GM06990 (cell line): ENCODE measurements around the gene PGK2.

Source experiments
- DNase-seq: peaks from one replicate; pipeline ENCODE4 v3.0.0-alpha.2; 2011; ENCODE audit not compliant: insufficient read length; ENCODE audit errors: extremely low read depth
- H3K27me3 ChIP-seq: replicated peaks from 2 replicates; pipeline ENCODE4 v1.6.0; 2011; ENCODE audit warnings: low read length; ENCODE audit not compliant: control insufficient read depth, insufficient read depth
- H3K36me3 ChIP-seq: 2 replicates; pipeline ENCODE4 v1.5.1; 2011; ENCODE audit warnings: low read length; ENCODE audit not compliant: control insufficient read depth, insufficient read depth
- H3K4me3 ChIP-seq: replicated peaks from 2 replicates; pipeline ENCODE4 v1.5.1; 2011; ENCODE audit warnings: low read depth, mild to moderate bottlenecking, control low read depth, low read length
- CTCF ChIP-seq: IDR thresholded peaks from 2 replicates; pipeline ENCODE4 v1.5.1; 2011; ENCODE audit warnings: low read length, control low read depth, mild to moderate bottlenecking, inconsistent platforms; ENCODE audit not compliant: insufficient read depth, poor library complexity, severe bottlenecking

The PGK2 gene

GRCh38 chr6:49784272-49784671 lies 2.8 kb downstream of the PGK2 start:
- no peak for DNase-seq
- TF ChIP-seq CTCF, result no peak
- H3K27me3 ChIP-seq, result no peaks in the 10 kb centered on the region
- no peak overlapping the region for H3K4me3 ChIP-seq
- no peaks in the 10 kb centered on the region for H3K36me3 ChIP-seq

GRCh38 chr6:49782725-49783124 lies 4.4 kb downstream of the PGK2 start:
- Histone ChIP-seq H3K27me3 (no peaks in the 10 kb centered on the region), H3K36me3 (no peaks in the 10 kb centered on the region), H3K4me3 (no peak overlapping the region)
- TF ChIP-seq CTCF, result no peak
- no peak for DNase-seq

- Histone ChIP-seq H3K27me3 (no peaks in the 10 kb centered on the region), H3K4me3 (no peak overlapping the region), H3K36me3 (no peaks in the 10 kb centered on the region)
- DNase-seq, result no peak
- TF ChIP-seq CTCF, result no peak
Observed at GRCh38 chr6:49782293-49782692, 4.8 kb downstream of the PGK2 start.

DNA sequence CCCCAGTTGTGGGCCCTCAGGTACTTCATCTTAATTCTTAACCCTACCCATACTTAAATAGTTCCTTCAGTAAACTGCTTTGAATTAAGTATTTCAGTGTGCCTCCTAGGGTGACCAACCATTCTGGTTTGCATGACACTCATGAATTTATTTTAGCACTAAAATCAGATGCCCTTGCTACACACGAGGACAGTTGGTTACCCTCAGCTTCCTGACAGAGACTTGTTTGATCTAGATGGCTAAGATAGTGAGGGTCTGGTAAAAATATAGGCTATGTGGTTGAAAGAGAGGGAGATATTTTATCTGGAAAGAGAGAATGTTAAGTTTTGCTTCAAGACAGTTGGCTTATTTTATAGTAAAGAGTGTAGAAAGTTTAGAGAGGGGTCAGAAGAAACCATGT lies 10.6 kb downstream of the PGK2 start:
- H3K4me3 ChIP-seq, result no peak overlapping the region
- H3K27me3 ChIP-seq, result no peaks in the 10 kb centered on the region
- TF ChIP-seq CTCF, result no peak
- no peak for DNase-seq
- no peaks in the 10 kb centered on the region for H3K36me3 ChIP-seq

GRCh38 chr6:49775043-49775442 lies 12.0 kb downstream of the PGK2 start:
- Histone ChIP-seq H3K36me3 (no peaks in the 10 kb centered on the region), H3K27me3 (no peaks in the 10 kb centered on the region), H3K4me3 (no peak overlapping the region)
- no peak for DNase-seq
- no peak for TF ChIP-seq CTCF

- Histone ChIP-seq H3K36me3 (no peaks in the 10 kb centered on the region), H3K4me3 (no peak overlapping the region), H3K27me3 (no peaks in the 10 kb centered on the region)
- DNase-seq, result no peak
- TF ChIP-seq CTCF, result no peak
Observed at GRCh38 chr6:49772285-49772684, 14.8 kb downstream of the PGK2 start.
